22Rv1 (cell line): ENCODE data around the gene SAMD8.
A peak's percentile ranks its signal among the peaks of the same experiment; 100 is the strongest.
"Not testable (repeated sequence)": the region's sequence is repeated elsewhere in the genome, so short reads cannot be mapped to it uniquely, and the experiment has no call there.

Experiments used
- H3K27ac ChIP-seq: fragments of 450-650 bp; 2 replicates; pipeline ENCODE4 v1.5.1; 2017
- CTCF ChIP-seq: fragments of 450-650 bp; IDR thresholded peaks from 2 replicates; pipeline ENCODE4 v1.5.1; 2017; ENCODE audit warnings: mild to moderate bottlenecking
- ZFX ChIP-seq: fragments of 450-650 bp; IDR thresholded peaks from 2 replicates; pipeline ENCODE4 v1.6.1; 2017; ENCODE audit warnings: antibody characterized with exemption, borderline replicate concordance

The SAMD8 gene

DNA sequence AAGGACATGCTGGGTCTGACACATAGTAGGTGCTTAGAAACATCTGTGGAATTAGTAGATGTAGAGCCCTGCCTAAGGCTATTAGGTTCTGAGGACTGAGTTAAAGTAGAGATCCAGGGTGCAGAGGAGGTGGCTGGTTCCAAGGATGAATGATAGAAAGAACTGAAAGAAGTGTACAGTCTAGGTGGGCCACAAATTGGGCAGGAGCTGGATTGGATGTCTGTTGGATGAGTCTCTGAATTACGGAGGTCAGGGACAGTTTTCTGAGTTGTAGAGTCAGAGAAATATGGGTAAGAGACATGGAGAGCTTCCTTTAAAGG, 2.0 kb upstream of the SAMD8 start:
- no peak overlapping the region for H3K27ac ChIP-seq
- TF ChIP-seq ZFX (no peak), CTCF (no peak)

DNA sequence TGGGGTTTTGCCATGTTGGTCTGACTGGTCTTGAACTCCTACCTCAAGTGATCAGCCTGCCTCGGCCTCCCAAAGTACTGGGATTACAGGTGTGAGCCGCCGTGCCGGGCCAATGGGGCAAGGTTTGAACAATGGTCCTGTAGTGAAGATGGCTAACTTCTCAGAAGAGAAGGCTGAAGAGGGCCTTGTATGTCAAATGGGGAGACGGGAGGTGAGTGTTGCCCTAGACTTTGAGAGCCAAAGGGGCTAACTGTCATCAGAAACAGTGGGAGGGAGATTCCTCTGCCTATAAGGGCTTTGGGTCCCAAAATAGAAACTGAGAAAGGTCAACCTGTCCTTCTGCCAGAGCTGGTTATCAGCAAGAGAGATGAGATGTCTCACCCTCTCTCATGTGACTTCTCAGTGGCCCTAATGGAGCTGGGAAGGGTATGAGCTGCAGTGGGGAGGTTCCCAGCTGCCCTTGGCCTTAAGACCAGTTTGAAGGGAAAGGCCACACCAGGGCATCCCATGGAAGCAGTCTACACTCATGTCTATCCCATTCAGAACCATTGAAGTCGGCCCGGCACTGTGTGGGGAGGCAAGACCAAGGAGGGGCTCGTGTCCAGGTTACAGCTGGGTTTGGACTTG, 1.3 kb upstream of the SAMD8 start:
- H3K27ac ChIP-seq: peak overlapping the region; percentile 92
- TF ChIP-seq CTCF (no peak), ZFX (no peak)

GRCh38 chr10:75111907-75112679, 637 bp downstream of the SAMD8 start:
- TF ChIP-seq ZFX (no peak), CTCF (no peak)

DNA sequence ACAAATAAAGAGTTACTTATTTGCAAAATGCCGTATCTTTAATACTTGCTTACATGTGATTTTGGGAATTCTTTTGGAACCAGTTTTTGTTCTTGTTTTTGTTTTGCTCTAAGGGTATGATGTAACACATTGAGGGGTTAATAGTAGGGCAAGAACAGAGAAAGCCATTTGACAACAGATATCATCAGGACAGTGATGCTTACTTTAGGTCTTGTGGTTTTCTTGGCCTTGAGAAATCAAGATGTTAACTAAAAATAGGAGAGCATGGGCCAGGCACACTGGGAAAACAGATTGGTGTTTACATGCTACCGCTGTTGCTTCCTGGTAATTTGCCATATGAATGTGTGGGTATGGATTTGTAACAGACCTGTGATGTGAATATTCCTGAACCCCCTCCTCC, 3.7 kb downstream of the SAMD8 start:
- no peak overlapping the region for H3K27ac ChIP-seq
- TF ChIP-seq ZFX (no peak), CTCF (no peak)

More at GRCh38 chr10:75111907-75112679, 637 bp downstream of the SAMD8 start:
- peak overlapping the region; percentile 92 for H3K27ac ChIP-seq

DNA sequence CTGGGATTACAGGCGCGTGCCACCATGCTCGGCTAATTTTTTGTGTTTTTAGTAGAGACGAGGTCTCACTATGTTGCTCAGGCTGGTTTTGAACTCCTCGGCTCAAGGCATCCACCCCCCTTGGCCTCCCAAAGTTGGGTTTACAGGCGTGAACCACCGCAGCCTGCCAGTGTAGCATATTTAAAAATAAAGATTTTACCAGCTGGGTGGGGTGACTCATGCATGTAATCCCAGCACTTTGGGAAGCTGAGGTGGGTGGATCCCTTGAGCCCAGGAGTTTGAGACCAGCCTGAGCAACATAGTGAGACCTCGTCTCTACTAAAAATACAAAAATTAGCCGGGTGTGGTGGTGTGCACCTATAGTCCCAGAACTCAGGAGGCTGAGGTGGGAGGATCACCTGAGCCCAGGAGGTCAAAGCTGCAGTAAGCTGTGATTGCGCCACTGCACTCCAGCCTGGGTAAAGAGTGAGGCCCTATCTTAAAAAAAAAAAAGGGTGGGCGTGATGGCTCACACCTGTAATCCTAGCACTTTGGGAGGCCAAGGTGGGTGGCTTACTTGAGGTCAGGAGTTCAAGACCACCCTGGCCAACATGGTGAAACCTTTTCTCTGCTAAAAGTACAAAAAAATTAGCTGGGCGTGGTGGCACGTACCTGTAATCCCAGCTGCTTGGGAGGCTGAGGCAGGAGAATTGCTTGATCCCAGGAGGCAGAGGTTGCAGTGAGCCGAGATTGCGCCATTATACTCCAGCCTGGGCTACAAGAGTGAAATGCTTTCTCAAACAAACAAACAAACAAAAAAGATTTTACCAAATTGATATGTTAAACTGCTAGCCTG, 5.7 kb downstream of the SAMD8 start:
- not testable (repeated sequence) for H3K27ac ChIP-seq

DNA sequence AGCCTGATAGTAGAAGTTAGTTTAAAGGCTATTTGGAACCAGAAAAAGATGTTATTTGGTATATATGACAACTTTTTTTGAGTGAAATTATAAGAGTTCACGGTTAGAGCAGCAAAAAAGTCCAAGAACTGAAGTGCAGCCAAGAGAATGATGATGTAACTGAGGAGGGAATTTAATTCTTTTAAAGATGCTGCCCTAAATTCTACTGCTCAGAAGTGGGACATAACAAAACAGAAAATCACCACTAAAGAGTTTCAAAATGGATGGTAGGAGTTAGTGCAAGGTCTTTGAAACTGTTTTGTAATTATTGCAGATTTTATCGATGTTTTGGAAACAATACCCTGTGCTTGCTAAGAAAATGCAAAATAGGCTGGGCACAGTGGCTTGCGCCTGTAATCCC, 6.5 kb downstream of the SAMD8 start:
- no peak overlapping the region for H3K27ac ChIP-seq
- no peak for TF ChIP-seq ZFX
- no peak for TF ChIP-seq CTCF

GRCh38 chr10:75119444-75120066, 8.1 kb downstream of the SAMD8 start:
- not testable (repeated sequence) for H3K27ac ChIP-seq

GRCh38 chr10:75121322-75121721, 9.9 kb downstream of the SAMD8 start:
- TF ChIP-seq ZFX (no peak), CTCF (no peak)
- H3K27ac ChIP-seq: no peak overlapping the region
